ENCODE results near the gene RNF151. TPM values are rescaled to one million over a fixed set of nuclear protein-coding genes. Genes with fewer than 3 reads are reported as not detected.
"Not testable (repeated sequence)": the region's sequence is repeated elsewhere in the genome, so short reads cannot be mapped to it uniquely, and the experiment has no call there.

RNF151 gene
- total RNA-seq, 2 donors from 2014 or later: not detected

- H3K4me1 ChIP-seq: peaks cover 0 to 18% of the 10 kb centered on the region in 2 donors
- TF ChIP-seq, protein P1, sequence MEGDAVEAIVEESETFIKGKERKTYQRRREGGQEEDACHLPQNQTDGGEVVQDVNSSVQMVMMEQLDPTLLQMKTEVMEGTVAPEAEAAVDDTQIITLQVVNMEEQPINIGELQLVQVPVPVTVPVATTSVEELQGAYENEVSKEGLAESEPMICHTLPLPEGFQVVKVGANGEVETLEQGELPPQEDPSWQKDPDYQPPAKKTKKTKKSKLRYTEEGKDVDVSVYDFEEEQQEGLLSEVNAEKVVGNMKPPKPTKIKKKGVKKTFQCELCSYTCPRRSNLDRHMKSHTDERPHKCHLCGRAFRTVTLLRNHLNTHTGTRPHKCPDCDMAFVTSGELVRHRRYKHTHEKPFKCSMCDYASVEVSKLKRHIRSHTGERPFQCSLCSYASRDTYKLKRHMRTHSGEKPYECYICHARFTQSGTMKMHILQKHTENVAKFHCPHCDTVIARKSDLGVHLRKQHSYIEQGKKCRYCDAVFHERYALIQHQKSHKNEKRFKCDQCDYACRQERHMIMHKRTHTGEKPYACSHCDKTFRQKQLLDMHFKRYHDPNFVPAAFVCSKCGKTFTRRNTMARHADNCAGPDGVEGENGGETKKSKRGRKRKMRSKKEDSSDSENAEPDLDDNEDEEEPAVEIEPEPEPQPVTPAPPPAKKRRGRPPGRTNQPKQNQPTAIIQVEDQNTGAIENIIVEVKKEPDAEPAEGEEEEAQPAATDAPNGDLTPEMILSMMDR (IDR thresholded peaks at IDR 0.05): no peak
- H3K27ac ChIP-seq: peak overlapping the region; percentile 67 to 80
- no peak overlapping the region for H3K4me3 ChIP-seq
- DNase-seq (ENCODE audit: low spot score): no peak
- H3K9me3 ChIP-seq: no peaks in the 10 kb centered on the region
- H3K36me3 ChIP-seq: no peaks in the 10 kb centered on the region
- H3K27me3 ChIP-seq: no peaks in the 10 kb centered on the region
Measured at GRCh38 chr16:1950559-1950958, 16.1 kb upstream of the RNF151 start.

DNA sequence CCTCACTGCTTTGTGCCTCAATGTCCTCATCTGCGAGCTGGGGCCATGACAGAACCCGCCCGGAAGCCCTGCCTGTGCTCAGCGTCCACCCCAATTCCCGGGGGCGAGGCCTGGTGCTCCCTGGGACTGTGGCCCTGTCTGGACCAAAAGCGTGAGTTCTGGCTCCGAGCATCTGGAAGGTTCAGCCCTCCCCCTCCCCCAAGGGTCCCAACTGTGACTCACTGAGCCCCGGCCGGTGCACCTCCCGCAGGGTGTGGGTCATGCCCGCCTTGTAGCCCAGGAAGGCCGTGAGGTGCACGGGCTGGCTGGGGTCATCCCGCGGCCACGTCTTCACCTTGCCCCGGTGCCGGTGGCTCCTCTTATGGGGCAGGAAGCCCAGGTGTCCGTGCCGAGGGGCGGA is 12.9 kb upstream of the RNF151 start:
- H3K27me3 ChIP-seq: no peaks in the 10 kb centered on the region
- H3K36me3 ChIP-seq: no peaks in the 10 kb centered on the region
- no peaks in the 10 kb centered on the region for H3K9me3 ChIP-seq
- peak overlapping the region; percentile 74 to 84 for H3K27ac ChIP-seq
- peak overlapping the region; percentile 12 to 38 for H3K4me3 ChIP-seq
- peaks cover 0 to 20% of the 10 kb centered on the region in 2 donors for H3K4me1 ChIP-seq
- TF ChIP-seq, protein P1 (IDR thresholded peaks at IDR 0.05): no peak
- no peak for DNase-seq (ENCODE audit: low spot score)

DNA sequence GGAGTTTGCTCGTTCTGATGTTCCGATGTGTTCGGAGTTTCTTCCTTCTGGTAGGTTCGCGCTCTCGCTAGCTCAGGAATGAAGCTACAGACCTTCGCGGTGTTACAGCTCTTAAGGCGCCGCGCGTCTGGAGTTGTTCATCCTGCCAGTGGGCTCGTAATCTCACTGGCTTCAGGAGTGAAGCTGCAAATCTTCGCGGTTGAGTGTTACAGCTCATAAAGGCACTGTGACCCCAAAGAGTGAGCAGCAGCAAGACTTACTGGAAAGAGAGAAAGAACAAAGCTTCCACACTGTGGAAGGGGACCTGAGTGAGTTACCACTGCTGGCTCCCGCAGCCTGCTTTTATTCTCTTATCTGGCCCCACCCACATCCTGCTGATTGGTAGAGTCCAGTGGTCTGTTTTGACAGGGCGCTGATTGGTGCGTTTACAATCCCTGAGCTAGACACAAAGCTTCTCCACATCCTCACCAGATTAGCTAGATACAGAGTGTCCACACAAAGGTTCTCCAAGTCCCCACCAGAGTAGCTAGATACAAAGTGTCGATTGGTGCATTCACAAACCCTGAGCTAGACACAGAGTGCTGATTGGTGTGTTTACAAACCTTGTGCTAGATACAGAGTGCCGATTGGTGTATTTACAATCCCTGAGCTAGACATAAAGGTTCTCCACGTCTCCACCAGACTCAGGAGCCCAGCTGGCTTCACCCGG is 9.1 kb upstream of the RNF151 start:
- not testable (repeated sequence) for H3K27ac ChIP-seq; DNase-seq (ENCODE audit: low spot score)

GRCh38 chr16:1958143-1958491 is 8.5 kb upstream of the RNF151 start:
- not testable (repeated sequence) for DNase-seq (ENCODE audit: low spot score); H3K9me3 ChIP-seq

More for the DNA sequence above, 9.1 kb upstream of the RNF151 start:
- H3K36me3 ChIP-seq: peaks cover 14% of the 10 kb centered on the region
- H3K9me3 ChIP-seq, H3K27me3 ChIP-seq, H3K4me3 ChIP-seq: not testable (repeated sequence)
- peaks cover 0 to 33% of the 10 kb centered on the region in 2 donors for H3K4me1 ChIP-seq

DNA sequence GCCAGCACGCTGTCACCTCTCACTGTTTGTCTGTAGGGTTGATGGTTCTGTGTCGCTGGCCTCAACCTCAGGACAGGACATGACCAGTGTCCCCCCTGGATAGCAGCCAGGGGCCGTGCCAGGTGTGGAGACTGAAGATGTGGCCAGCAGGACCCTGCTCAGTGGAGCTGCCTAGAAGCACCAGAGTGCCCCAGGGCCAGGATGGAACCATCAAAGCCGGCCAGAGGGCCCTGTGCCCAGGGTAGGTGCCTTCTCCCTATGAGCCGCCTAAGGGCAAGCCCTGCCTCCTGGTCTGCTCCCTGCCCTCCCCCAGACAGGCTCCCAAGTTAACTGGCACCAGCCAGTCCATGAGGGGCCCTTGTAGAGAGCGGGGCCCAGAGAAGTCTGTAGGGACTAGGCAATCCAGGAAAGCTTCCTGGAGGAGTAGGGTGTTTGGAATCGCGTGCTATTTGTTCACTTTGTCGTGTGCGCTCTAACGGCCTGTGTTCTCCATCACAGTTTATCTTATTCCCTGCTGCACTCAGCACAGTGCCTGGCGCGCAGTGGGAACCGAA is 7.9 kb upstream of the RNF151 start:
- Histone ChIP-seq H3K36me3 (peaks cover 25% of the 10 kb centered on the region), H3K4me1 (peaks cover 0 to 39% of the 10 kb centered on the region in 2 donors), H3K4me3 (peak overlapping the region; percentile 81 to 88), H3K27me3 (no peaks in the 10 kb centered on the region), H3K27ac (peak overlapping the region; percentile 82 to 85), H3K9me3 (no peaks in the 10 kb centered on the region)
- no peak for DNase-seq (ENCODE audit: low spot score)
- TF ChIP-seq, protein P1 (IDR thresholded peaks at IDR 0.05): no peak

More at GRCh38 chr16:1958143-1958491, 8.5 kb upstream of the RNF151 start:
- Histone ChIP-seq H3K36me3 (peaks cover 19% of the 10 kb centered on the region), H3K4me1 (peaks cover 0 to 33% of the 10 kb centered on the region in 2 donors)
- H3K27me3 ChIP-seq, H3K27ac ChIP-seq, H3K4me3 ChIP-seq: not testable (repeated sequence)

GRCh38 chr16:1959269-1960039 is 7.2 kb upstream of the RNF151 start, which contains the start of gene NDUFB10:
TSS of gene NDUFB10 (plus strand) at chr16:1959538. CDS start at chr16:1959625, 87 bp downstream.
- TF ChIP-seq, protein P1 (IDR thresholded peaks at IDR 0.05): peak; percentile 63 to 85
- H3K36me3 ChIP-seq: peaks cover 26% of the 10 kb centered on the region
- no peaks in the 10 kb centered on the region for H3K9me3 ChIP-seq
- no peaks in the 10 kb centered on the region for H3K27me3 ChIP-seq
- peak within 1 kb of the TSS; percentile 82 to 85 for H3K27ac ChIP-seq
- peak; percentile 94 for DNase-seq (ENCODE audit: low spot score)
- peaks cover 0 to 42% of the 10 kb centered on the region in 2 donors for H3K4me1 ChIP-seq
- H3K4me3 ChIP-seq: peak within 1 kb of the TSS; percentile 81 to 88

Measured in right atrium auricular region (tissue), 2 donors.